AG10803 (cell line): ENCODE results near the gene ARHGEF10L.
A peak's percentile ranks its signal among the peaks of the same experiment; 100 is the strongest.

Experiments
- DNase-seq: peaks from one replicate; pipeline ENCODE4 v3.0.0; 2010; ENCODE audit warnings: low read depth
- H3K4me3 ChIP-seq: 2 replicates; pipeline ENCODE4 v1.5.1; 2011; ENCODE audit warnings: mild to moderate bottlenecking, low read length, control low read depth
- CTCF ChIP-seq: conservative IDR thresholded peaks from 2 replicates; pipeline ENCODE4 v1.5.1; 2011; ENCODE audit warnings: mild to moderate bottlenecking, low read length, control low read depth, inconsistent platforms

ARHGEF10L gene

GRCh38 chr1:17632106-17632505 lies 92.6 kb downstream of the ARHGEF10L start:
- no peak overlapping the region for H3K4me3 ChIP-seq
- TF ChIP-seq CTCF, result no peak
- DNase-seq, result no peak

GRCh38 chr1:17632541-17633184 lies 93.2 kb downstream of the ARHGEF10L start:
- DNase-seq, result peak; percentile 70
- no peak overlapping the region for H3K4me3 ChIP-seq
- peak; percentile 18; the same call in 1 of the 2 replicates for TF ChIP-seq CTCF

GRCh38 chr1:17633654-17634053 lies 94.2 kb downstream of the ARHGEF10L start:
- DNase-seq, result peak; percentile 77
- TF ChIP-seq CTCF, result no peak
- no peak overlapping the region for H3K4me3 ChIP-seq

GRCh38 chr1:17635276-17635675 lies 95.8 kb downstream of the ARHGEF10L start:
- TF ChIP-seq CTCF, result no peak
- no peak overlapping the region for H3K4me3 ChIP-seq
- no peak for DNase-seq

- DNase-seq, result no peak
- TF ChIP-seq CTCF, result no peak
- H3K4me3 ChIP-seq, result no peak overlapping the region
Observed at GRCh38 chr1:17635811-17636210, 96.3 kb downstream of the ARHGEF10L start.

GRCh38 chr1:17636612-17637011 lies 97.1 kb downstream of the ARHGEF10L start:
- no peak for TF ChIP-seq CTCF
- DNase-seq, result peak; percentile 45
- no peak overlapping the region for H3K4me3 ChIP-seq

GRCh38 chr1:17637055-17637454 lies 97.6 kb downstream of the ARHGEF10L start:
- no peak for TF ChIP-seq CTCF
- DNase-seq, result no peak
- no peak overlapping the region for H3K4me3 ChIP-seq
